CD8-positive, alpha-beta memory T cell (primary cell): ENCODE data around the gene SLCO1C1. TPM values are rescaled to one million over a fixed set of nuclear protein-coding genes. Genes with fewer than 3 reads are reported as not detected.
A peak's percentile ranks its signal among the peaks of the same experiment; 100 is the strongest.

Source experiments
- CTCF ChIA-PET: fragments of 350-600 bp; sonication (Branson Sonifier 250); formaldehyde crosslinking; loops from one replicate; lab custom pipeline; 2021; ENCODE audit warnings: antibody characterized with exemption; lab: Charles Lee
- POLR2A ChIA-PET: fragments of 350-600 bp; sonication (Branson Sonifier 250); formaldehyde crosslinking; loops from one replicate; lab custom pipeline; 2021; ENCODE audit warnings: antibody characterized with exemption; lab: Charles Lee
- DNase-seq, 5 donors: peaks; one replicate each; pipeline versions ENCODE4 v3.0.0 to v3.0.0-alpha.2; 2020 to 2022; ENCODE audit warnings: mixed read lengths in 1 of 5
- H3K27ac ChIP-seq: one replicate; pipeline ENCODE4 v1.7.0; 2013; ENCODE audit warnings: low read depth, mild to moderate bottlenecking, low read length, moderate library complexity
- H3K27me3 ChIP-seq: 2 replicates; pipeline ENCODE4 v1.7.0; 2013; ENCODE audit warnings: low read length, mild to moderate bottlenecking; ENCODE audit not compliant: insufficient read depth, poor library complexity, severe bottlenecking
- H3K36me3 ChIP-seq: 2 replicates; pipeline ENCODE4 v1.7.0; 2013; ENCODE audit warnings: mild to moderate bottlenecking, low read length, moderate library complexity; ENCODE audit not compliant: insufficient read depth
- H3K4me1 ChIP-seq: 2 replicates; pipeline ENCODE4 v1.7.0; 2013; ENCODE audit warnings: mild to moderate bottlenecking, low read length, moderate library complexity; ENCODE audit not compliant: insufficient read depth
- H3K4me3 ChIP-seq: 2 replicates; pipeline ENCODE4 v1.7.0; 2013; ENCODE audit warnings: mild to moderate bottlenecking, low read length
- H3K9me3 ChIP-seq: 2 replicates; pipeline ENCODE4 v1.7.0; 2013; ENCODE audit warnings: mild to moderate bottlenecking, low read length
- H3K27ac Mint-ChIP-seq, 8 donors: one replicate each; pipeline ENCODE4 v1.8.0; 2020 to 2021; ENCODE audit warnings: mixed read lengths in 8 of 8, mild to moderate bottlenecking in 6 of 8, inconsistent platforms in 3 of 8, moderate library complexity in 3 of 8
- H3K27me3 Mint-ChIP-seq, 2 donors: one replicate each; pipeline ENCODE4 v1.8.0; 2020 to 2021; ENCODE audit warnings: mixed read lengths in 2 of 2, mild to moderate bottlenecking in 1 of 2, moderate library complexity in 1 of 2
- H3K36me3 Mint-ChIP-seq, 3 donors: one replicate each; pipeline ENCODE4 v1.8.0; 2020 to 2021; ENCODE audit warnings: mixed read lengths in 3 of 3, inconsistent platforms in 1 of 3, mild to moderate bottlenecking in 1 of 3
- H3K4me1 Mint-ChIP-seq, 3 donors: one replicate each; pipeline ENCODE4 v1.8.0; 2020 to 2021; ENCODE audit warnings: mixed read lengths in 3 of 3, inconsistent platforms in 1 of 3, mild to moderate bottlenecking in 1 of 3
- H3K4me3 Mint-ChIP-seq, 7 donors: one replicate each; pipeline ENCODE4 v1.8.0; 2020 to 2021; ENCODE audit warnings: mixed read lengths in 7 of 7, mild to moderate bottlenecking in 6 of 7, moderate library complexity in 4 of 7, inconsistent platforms in 2 of 7
- H3K9me3 Mint-ChIP-seq, 5 donors: one replicate each; pipeline ENCODE4 v1.8.0; 2020 to 2022; ENCODE audit warnings: mixed read lengths in 5 of 5, mild to moderate bottlenecking in 3 of 5, moderate library complexity in 2 of 5, inconsistent platforms in 1 of 5
- polyA plus RNA-seq: library from polyadenylated mRNA; unstranded; fragments of 300-500 nt; fragmentation: Illumina TruSeq; gene quantifications from one replicate; pipeline ENCODE4 v1.2.3, GENCODE V29; 2021
- total RNA-seq, 2 experiments: library from RNA; stranded (reverse); gene quantifications; one replicate each; pipeline ENCODE4 v1.2.3, GENCODE V29; 2021

Gene SLCO1C1, protein sequence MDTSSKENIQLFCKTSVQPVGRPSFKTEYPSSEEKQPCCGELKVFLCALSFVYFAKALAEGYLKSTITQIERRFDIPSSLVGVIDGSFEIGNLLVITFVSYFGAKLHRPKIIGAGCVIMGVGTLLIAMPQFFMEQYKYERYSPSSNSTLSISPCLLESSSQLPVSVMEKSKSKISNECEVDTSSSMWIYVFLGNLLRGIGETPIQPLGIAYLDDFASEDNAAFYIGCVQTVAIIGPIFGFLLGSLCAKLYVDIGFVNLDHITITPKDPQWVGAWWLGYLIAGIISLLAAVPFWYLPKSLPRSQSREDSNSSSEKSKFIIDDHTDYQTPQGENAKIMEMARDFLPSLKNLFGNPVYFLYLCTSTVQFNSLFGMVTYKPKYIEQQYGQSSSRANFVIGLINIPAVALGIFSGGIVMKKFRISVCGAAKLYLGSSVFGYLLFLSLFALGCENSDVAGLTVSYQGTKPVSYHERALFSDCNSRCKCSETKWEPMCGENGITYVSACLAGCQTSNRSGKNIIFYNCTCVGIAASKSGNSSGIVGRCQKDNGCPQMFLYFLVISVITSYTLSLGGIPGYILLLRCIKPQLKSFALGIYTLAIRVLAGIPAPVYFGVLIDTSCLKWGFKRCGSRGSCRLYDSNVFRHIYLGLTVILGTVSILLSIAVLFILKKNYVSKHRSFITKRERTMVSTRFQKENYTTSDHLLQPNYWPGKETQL
- total RNA-seq (not detected), polyA plus RNA-seq (not detected)

DNA sequence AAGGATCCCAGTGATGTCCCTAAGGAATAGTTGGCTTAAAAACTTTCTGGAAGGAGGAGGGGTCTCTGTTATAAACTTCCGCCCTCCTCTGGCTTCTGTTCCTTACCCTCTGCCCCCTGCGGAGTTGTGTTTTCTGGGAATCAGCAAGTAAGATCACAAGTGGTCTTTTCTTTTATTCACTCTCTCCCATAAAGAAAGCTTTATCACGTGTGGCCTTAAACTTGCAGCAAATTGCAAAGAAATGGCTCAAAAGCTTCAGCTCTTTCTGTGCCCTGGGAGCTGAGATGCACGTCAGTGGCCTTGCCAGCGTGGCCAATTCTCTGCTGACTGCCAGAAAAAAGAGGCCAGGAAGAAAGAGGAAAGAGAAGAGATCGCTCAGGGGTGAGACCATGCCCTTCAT lies at the start of gene SLCO1C1:
SLCO1C1 (plus strand) TSS at position 101 of the 400 bp plus-strand sequence. CDS start 4,245 bp downstream, outside the sequence.
- Histone ChIP-seq H3K4me1 (no peaks in the 10 kb centered on the region), H3K9me3 (no peaks in the 10 kb centered on the region), H3K27ac (no peak within 1 kb of the TSS), H3K4me3 (no peak within 1 kb of the TSS), H3K27me3 (no peaks in the 10 kb centered on the region), H3K36me3 (no peaks in the 10 kb centered on the region)
- POLR2A ChIA-PET, result no interaction called here
- Mint-ChIP-seq H3K36me3 (no peaks in the 10 kb centered on the region), H3K27ac (peak within 1 kb of the TSS in 1 of 8 donors; percentile 4), H3K9me3 (peaks cover 0 to 6% (median 3%) of the 10 kb centered on the region in 5 donors), H3K4me1 (no peaks in the 10 kb centered on the region), H3K27me3 (no peaks in the 10 kb centered on the region), H3K4me3 (no peak within 1 kb of the TSS)
- no peak for DNase-seq
- CTCF ChIA-PET, result no interaction called here

DNA sequence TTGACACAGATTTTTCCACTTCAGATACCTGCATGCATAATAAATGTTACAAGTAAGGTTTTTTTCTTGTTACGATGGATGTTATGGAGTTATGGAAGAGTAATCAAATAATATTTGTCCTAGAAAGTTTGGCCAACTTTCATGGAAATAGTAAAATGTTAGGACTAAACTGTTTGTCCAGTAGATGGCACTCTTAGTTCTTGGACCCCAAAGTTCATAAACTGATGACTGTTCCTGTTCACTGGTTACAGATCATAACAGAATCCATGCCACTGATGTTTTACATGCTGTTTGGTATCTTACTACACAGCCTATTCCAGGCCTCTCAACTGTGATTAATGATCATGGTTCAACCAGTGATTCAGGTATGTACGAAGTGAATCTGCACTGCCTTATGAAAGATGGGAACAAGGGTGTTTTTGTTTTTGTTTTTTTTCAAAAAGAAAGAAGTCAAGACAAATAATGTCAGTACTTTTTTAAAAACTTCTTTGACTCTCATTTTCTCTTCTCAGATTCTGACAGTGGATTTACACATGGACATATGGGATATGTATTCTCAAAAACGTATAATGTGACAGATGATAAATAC lies 48.8 kb upstream of the SLCO1C1 start:
- Histone ChIP-seq H3K36me3 (no peaks in the 10 kb centered on the region), H3K9me3 (no peaks in the 10 kb centered on the region), H3K4me1 (no peaks in the 10 kb centered on the region), H3K27ac (no peak overlapping the region), H3K4me3 (no peak overlapping the region), H3K27me3 (no peaks in the 10 kb centered on the region)
- no peaks in the 10 kb centered on the region for H3K36me3 Mint-ChIP-seq
- H3K27ac Mint-ChIP-seq, result no peak overlapping the region
- no peaks in the 10 kb centered on the region for H3K27me3 Mint-ChIP-seq
- H3K9me3 Mint-ChIP-seq, result no peaks in the 10 kb centered on the region
- DNase-seq, result no peak
- no peaks in the 10 kb centered on the region for H3K4me1 Mint-ChIP-seq
- POLR2A ChIA-PET, result no interaction called here
- CTCF ChIA-PET, result no interaction called here
- H3K4me3 Mint-ChIP-seq, result no peak overlapping the region

DNA sequence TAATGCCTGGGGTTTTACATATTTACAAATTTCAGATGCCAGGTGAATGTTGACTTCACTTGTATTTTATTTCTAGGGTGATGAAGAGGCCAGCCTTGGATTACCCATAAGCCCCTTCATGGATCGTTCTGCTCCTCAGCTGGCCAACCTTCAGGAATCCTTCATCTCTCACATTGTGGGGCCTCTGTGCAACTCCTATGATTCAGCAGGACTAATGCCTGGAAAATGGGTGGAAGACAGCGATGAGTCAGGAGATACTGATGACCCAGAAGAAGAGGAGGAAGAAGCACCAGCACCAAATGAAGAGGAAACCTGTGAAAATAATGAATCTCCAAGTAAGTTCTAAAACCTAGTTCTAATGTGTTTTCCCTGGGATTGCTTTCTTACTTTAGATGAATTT lies 41.3 kb upstream of the SLCO1C1 start:
- ChIA-PET CTCF (no interaction called here), POLR2A (no interaction called here)
- no peak overlapping the region for H3K4me3 ChIP-seq
- no peaks in the 10 kb centered on the region for H3K27me3 Mint-ChIP-seq
- H3K36me3 ChIP-seq, result no peaks in the 10 kb centered on the region
- no peaks in the 10 kb centered on the region for H3K27me3 ChIP-seq
- H3K36me3 Mint-ChIP-seq, result no peaks in the 10 kb centered on the region
- H3K4me1 ChIP-seq, result no peaks in the 10 kb centered on the region
- H3K9me3 ChIP-seq, result no peaks in the 10 kb centered on the region
- H3K4me1 Mint-ChIP-seq, result no peaks in the 10 kb centered on the region
- H3K4me3 Mint-ChIP-seq, result no peak overlapping the region
- no peak overlapping the region for H3K27ac Mint-ChIP-seq
- no peak overlapping the region for H3K27ac ChIP-seq
- no peak for DNase-seq
- H3K9me3 Mint-ChIP-seq, result peaks cover 0 to 4% (median 0%) of the 10 kb centered on the region in 5 donors

DNA sequence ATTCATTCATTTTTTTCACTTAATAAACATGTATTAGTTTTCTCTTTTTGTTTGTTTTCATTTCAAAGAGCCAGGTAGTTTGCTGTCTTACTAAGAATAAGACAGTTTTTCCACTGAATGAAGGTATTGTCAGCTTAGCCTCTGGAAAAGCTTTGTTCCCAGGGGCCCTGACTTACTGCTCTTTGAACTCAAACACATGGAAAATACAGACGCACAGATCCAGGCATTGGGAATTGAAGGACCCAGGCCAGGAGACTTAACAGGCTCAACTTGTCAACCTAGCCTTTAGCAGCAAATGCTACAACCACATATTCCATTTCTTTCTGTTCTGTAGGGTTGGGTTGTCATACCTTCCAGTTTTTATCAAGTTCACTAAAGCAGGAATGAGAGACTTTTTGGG lies 38.5 kb upstream of the SLCO1C1 start:
- POLR2A ChIA-PET, result no interaction called here
- Histone ChIP-seq H3K27me3 (no peaks in the 10 kb centered on the region), H3K4me1 (no peaks in the 10 kb centered on the region), H3K36me3 (no peaks in the 10 kb centered on the region), H3K9me3 (no peaks in the 10 kb centered on the region), H3K27ac (no peak overlapping the region), H3K4me3 (no peak overlapping the region)
- Mint-ChIP-seq H3K4me1 (no peaks in the 10 kb centered on the region), H3K4me3 (no peak overlapping the region), H3K36me3 (no peaks in the 10 kb centered on the region), H3K27me3 (no peaks in the 10 kb centered on the region), H3K9me3 (peaks cover 7 to 12% (median 8%) of the 10 kb centered on the region in 5 donors), H3K27ac (no peak overlapping the region)
- CTCF ChIA-PET, result no interaction called here
- no peak for DNase-seq

DNA sequence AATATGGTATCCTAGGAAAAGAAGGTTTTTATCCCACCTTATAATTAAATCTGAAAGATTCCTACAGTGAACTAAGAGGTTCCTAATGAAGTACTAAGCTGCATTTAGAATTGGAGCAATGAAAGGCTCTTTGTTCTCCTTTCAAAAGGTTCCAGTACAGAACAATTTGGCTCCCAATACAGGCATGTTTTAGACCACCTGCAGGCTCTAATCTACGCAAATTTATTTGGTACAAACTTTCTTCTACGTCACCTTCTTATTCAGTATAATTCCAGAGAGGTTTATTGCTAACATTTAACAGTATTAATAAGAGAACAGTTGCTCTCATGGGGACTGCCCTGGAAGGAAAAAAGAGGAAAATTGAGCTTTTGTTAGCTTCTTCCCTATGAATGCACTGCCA lies 37.6 kb upstream of the SLCO1C1 start:
- Mint-ChIP-seq H3K4me3 (no peak overlapping the region), H3K36me3 (no peaks in the 10 kb centered on the region), H3K27me3 (no peaks in the 10 kb centered on the region), H3K27ac (no peak overlapping the region), H3K9me3 (peaks cover 12 to 17% (median 14%) of the 10 kb centered on the region in 5 donors), H3K4me1 (no peaks in the 10 kb centered on the region)
- Histone ChIP-seq H3K4me3 (no peak overlapping the region), H3K27me3 (no peaks in the 10 kb centered on the region), H3K36me3 (no peaks in the 10 kb centered on the region), H3K9me3 (no peaks in the 10 kb centered on the region), H3K27ac (no peak overlapping the region), H3K4me1 (no peaks in the 10 kb centered on the region)
- no peak for DNase-seq
- CTCF ChIA-PET, result no interaction called here
- POLR2A ChIA-PET, result no interaction called here

DNA sequence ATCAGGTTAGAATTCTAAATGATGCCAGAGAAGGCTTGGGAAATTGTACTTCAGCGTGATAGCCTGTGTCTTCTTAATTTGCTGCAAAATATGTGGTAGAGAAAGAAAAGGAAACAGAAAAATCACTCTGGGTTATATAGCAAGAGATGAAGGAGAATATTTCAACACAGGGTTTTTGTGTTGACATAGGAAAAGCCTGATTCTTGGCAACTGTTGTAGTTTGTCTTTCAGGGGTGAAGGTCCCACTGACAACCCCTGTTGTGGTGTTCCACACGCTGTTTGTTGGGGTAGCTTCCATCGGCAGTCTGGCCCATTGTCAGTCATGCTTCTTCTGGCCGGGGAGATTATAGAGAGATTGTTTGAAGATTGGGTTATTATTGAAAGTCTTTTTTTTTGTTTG lies 13.8 kb upstream of the SLCO1C1 start:
- no peaks in the 10 kb centered on the region for H3K9me3 ChIP-seq
- H3K27me3 Mint-ChIP-seq, result no peaks in the 10 kb centered on the region
- H3K36me3 Mint-ChIP-seq, result no peaks in the 10 kb centered on the region
- CTCF ChIA-PET, result no interaction called here
- no peak overlapping the region for H3K4me3 ChIP-seq
- no peak overlapping the region for H3K4me3 Mint-ChIP-seq
- H3K27me3 ChIP-seq, result no peaks in the 10 kb centered on the region
- no peak overlapping the region for H3K27ac ChIP-seq
- no peaks in the 10 kb centered on the region for H3K4me1 Mint-ChIP-seq
- H3K27ac Mint-ChIP-seq, result no peak overlapping the region
- no peak for DNase-seq
- POLR2A ChIA-PET, result no interaction called here
- peaks cover 4 to 11% (median 7%) of the 10 kb centered on the region in 5 donors for H3K9me3 Mint-ChIP-seq
- H3K36me3 ChIP-seq, result no peaks in the 10 kb centered on the region
- no peaks in the 10 kb centered on the region for H3K4me1 ChIP-seq

DNA sequence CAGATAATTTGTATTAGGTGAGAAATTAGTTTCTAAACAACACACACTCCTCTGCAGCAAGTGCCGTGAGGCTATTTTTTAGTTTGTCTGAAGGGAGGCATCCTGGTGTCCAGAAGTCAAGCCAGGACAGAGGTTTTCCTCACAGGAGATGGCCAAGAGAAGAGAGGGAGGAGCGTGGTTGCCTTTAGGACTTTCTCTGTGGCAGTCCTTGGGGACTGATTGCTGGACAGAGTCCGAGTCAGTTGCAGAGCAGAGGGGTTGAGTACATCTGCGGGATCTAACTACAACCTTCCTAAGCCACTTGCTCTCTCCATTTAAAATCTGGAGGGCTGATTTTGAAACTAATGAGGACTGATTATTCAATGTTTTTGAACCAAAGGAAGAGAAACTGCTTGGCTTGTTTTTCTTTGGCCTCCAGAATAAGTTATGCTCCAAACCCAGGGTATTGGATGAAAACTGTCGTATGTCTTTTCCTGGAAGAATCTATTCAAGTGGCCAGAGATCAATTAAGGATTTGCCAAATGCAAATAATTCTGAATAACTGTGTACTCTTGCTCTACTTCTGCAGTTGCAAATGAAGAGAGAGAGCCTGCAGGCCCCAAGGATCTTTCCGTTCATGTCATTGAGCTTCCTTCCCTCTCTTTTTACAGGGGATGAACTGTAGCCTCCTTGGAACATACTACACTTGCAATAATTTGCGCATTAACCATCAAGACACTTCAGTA lies 1.2 kb downstream of the SLCO1C1 start:
- CTCF ChIA-PET, result no interaction called here
- H3K9me3 Mint-ChIP-seq, result peaks cover 0 to 5% (median 3%) of the 10 kb centered on the region in 5 donors

More for the DNA sequence above, 1.2 kb downstream of the SLCO1C1 start:
- Mint-ChIP-seq H3K4me1 (no peaks in the 10 kb centered on the region), H3K36me3 (no peaks in the 10 kb centered on the region), H3K27me3 (no peaks in the 10 kb centered on the region), H3K27ac (no peak overlapping the region), H3K4me3 (no peak overlapping the region)
- no peak for DNase-seq
- Histone ChIP-seq H3K4me3 (no peak overlapping the region), H3K9me3 (no peaks in the 10 kb centered on the region), H3K36me3 (no peaks in the 10 kb centered on the region), H3K27ac (no peak overlapping the region), H3K27me3 (no peaks in the 10 kb centered on the region), H3K4me1 (no peaks in the 10 kb centered on the region)
- POLR2A ChIA-PET, result no interaction called here
